GM19467 (cell line): Measurements from ENCODE around the gene OGFRL1.

Experiments used
- ATAC-seq: cut with Tn5 transposase; IDR thresholded peaks from one replicate; pipeline ENCODE4 v1.9.1; 2021; ENCODE audit warnings: mild to moderate bottlenecking, moderate library complexity; ENCODE audit not compliant: unreplicated experiment

OGFRL1 gene

GRCh38 chr6:71284785-71285184 is 3.8 kb upstream of the OGFRL1 start:
- no peak for ATAC-seq

- no peak for ATAC-seq
Measured at GRCh38 chr6:71287038-71287437, 1.6 kb upstream of the OGFRL1 start.

GRCh38 chr6:71287926-71288227 is 734 bp upstream of the OGFRL1 start:
- ATAC-seq, result no peak

GRCh38 chr6:71289039-71289801 is 609 bp downstream of the OGFRL1 start:
- ATAC-seq, result peak; percentile 30

- no peak for ATAC-seq
Measured at GRCh38 chr6:71289802-71290175, 1.2 kb downstream of the OGFRL1 start.

- no peak for ATAC-seq
Measured at GRCh38 chr6:71290611-71291010, 2.0 kb downstream of the OGFRL1 start.

- no peak for ATAC-seq
Measured at GRCh38 chr6:71292001-71292400, 3.4 kb downstream of the OGFRL1 start.

GRCh38 chr6:71294121-71294523 is 5.5 kb downstream of the OGFRL1 start:
- no peak for ATAC-seq

GRCh38 chr6:71298459-71298858 is 9.8 kb downstream of the OGFRL1 start:
- ATAC-seq, result no peak

GRCh38 chr6:71299541-71300470 is 11.2 kb downstream of the OGFRL1 start:
- no peak for ATAC-seq

GRCh38 chr6:71300561-71301168 is 12.1 kb downstream of the OGFRL1 start:
- no peak for ATAC-seq

GRCh38 chr6:71301546-71301945 is 12.9 kb downstream of the OGFRL1 start:
- ATAC-seq, result no peak

- ATAC-seq, result no peak
Measured at GRCh38 chr6:71309656-71310055, 21.0 kb downstream of the OGFRL1 start.

GRCh38 chr6:71310261-71310660 is 21.6 kb downstream of the OGFRL1 start:
- no peak for ATAC-seq

GRCh38 chr6:71312089-71312488 is 23.5 kb downstream of the OGFRL1 start:
- no peak for ATAC-seq

- ATAC-seq, result no peak
Measured at GRCh38 chr6:71317441-71317840, 28.8 kb downstream of the OGFRL1 start.

GRCh38 chr6:71320041-71320440 is 31.4 kb downstream of the OGFRL1 start:
- ATAC-seq, result no peak

- ATAC-seq, result no peak
Measured at GRCh38 chr6:71321314-71321713, 32.7 kb downstream of the OGFRL1 start.

- no peak for ATAC-seq
Measured at GRCh38 chr6:71324194-71324785, 35.7 kb downstream of the OGFRL1 start.

GRCh38 chr6:71326611-71327010 is 38.0 kb downstream of the OGFRL1 start:
- ATAC-seq, result no peak

GRCh38 chr6:71330501-71330900 is 41.9 kb downstream of the OGFRL1 start:
- no peak for ATAC-seq
